ENCODE data around the gene NEU1.
"Not testable (repeated sequence)": the region's sequence is repeated elsewhere in the genome, so short reads cannot be mapped to it uniquely, and the experiment has no call there.

Gene NEU1

GRCh38 chr6:31871046-31871659, 8.5 kb upstream of the NEU1 start:
- DNase-seq = no peak

- DNase-seq = no peak
Observed at GRCh38 chr6:31870385-31870921, 7.8 kb upstream of the NEU1 start.

GRCh38 chr6:31869343-31869742, 6.7 kb upstream of the NEU1 start:
- DNase-seq = no peak

DNA sequence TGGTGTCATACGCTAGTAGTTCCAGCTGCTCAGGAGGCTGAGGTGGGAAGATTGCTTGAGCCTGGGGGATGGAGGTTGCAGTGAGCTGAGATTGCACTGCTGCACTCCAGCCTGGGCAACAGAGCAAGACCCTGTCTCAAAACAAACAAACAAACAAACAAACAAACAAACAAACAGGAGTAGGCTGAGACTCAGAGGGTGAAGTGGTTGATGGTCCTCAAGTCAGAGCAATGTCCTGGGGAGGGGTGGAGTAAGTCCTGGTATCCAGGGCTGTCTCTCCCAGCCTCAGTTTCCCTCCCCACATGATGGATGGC, 6.0 kb upstream of the NEU1 start:
- not testable (repeated sequence) for DNase-seq

DNA sequence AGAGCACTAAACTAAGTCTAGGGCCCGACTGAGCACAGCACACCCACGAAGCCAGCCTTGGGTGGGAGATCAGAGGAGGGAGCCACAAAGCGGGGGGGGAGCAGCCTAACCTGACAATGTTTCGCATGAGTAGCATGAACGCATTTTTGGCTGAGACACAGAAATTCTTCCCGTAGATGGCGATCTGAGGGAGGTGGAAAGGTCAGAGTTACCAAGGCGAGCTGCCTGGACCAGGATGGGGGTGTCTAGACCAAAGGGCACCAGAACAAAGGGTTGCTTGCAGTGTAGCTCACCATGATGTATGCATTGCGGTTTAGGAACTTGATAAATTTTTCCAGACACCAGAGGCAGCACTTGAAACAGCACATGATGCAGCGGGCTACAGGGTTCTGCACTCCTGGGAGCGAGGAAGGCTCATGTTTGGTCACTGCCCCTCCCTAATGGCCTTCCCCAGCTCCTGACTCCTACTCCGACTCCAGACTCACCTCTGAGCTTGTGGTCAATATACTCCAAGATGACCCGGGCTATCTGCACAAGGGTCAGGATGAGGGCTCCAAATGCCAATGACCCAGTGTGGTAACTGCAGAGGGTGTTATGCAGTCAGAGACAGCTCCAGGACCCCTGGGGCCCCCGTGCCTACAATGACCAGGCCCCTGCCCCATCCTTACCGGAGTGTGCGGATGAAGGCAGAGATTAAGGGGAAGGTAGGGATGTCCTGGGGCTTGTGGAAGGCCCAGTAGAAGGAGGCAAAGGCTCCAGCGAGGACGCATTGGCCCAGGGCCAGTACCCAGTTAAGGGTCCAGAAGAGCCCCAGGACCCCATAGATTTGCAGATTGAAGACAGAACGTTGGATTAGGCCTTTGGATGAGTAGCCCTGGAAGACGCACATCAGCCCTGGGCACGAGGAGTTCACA, 2.8 kb upstream of the NEU1 start:
- no peak for DNase-seq

DNA sequence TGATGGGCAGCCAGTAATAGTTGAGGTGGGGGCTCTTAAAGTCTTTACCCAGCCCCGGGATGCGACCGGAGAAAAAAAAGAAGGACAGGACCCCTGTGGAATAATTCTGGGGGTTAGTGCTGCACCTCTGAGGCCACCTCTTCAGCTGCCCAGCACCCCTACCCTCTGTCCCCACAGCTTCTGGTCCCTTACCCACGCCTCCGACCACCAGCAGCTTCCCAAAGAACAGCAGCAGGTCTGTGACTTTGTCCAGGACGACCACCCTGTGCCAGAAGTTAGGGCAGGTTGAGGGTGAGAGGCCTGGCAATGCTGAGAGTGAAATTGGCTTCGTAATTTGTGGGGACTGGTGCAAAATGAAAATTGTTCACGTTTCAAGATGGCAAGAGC, 2.2 kb upstream of the NEU1 start:
- no peak for DNase-seq

- DNase-seq = not testable (repeated sequence)
Observed at GRCh38 chr6:31864123-31864562, 1.5 kb upstream of the NEU1 start.

DNA sequence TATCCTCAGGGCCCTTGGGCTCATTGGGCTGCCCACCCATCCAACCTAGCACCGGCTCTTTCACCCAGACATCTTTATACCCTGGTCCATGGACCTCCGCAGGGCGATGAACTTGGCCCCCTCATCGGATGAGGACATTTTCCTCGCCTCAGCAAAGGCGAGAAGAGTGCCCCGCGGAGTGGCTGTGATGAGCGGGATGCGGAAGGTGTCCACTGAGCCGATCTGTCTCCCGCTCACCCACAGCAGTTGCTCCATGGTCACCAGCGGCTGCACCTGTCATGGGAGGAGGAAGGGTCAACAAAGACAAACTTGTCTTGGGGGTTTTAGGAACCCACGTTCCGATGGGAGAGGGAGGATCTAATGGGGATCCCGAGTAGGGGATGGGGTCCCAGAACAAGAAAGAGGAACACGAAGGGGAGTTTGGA, 690 bp downstream of the NEU1 start:
- DNase-seq = no peak

GRCh38 chr6:31861150-31861549, 1.5 kb downstream of the NEU1 start:
- DNase-seq = no peak

GRCh38 chr6:31860349-31860748, 2.3 kb downstream of the NEU1 start:
- DNase-seq = no peak

- DNase-seq = no peak
Observed at GRCh38 chr6:31859923-31860322, 2.7 kb downstream of the NEU1 start.

- no peak for DNase-seq
Observed at GRCh38 chr6:31858707-31859106, 3.9 kb downstream of the NEU1 start.

DNA sequence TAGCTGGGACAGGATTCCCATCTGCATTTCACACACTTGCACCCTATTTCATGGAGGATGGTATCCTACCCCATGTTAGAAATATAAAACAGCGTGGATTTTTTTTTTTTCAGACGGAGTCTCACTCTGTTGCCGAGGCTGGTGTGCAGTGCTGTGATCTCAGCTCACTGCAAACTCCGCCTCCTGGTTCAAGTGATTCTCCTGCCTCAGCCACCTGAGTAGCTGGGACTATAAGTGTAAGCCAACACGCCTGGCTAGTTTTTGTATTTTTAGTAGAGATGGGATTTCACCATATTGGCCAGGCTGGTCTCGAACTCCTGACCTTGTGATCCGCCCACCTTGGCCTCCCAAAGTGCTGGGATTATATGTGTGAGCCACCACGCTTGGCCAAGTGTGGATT, 4.8 kb downstream of the NEU1 start:
- not testable (repeated sequence) for DNase-seq

- DNase-seq = not testable (repeated sequence)
Observed at GRCh38 chr6:31851980-31852718, 10.5 kb downstream of the NEU1 start.

- DNase-seq = no peak
Observed at GRCh38 chr6:31851485-31851832, 11.2 kb downstream of the NEU1 start.

DNA sequence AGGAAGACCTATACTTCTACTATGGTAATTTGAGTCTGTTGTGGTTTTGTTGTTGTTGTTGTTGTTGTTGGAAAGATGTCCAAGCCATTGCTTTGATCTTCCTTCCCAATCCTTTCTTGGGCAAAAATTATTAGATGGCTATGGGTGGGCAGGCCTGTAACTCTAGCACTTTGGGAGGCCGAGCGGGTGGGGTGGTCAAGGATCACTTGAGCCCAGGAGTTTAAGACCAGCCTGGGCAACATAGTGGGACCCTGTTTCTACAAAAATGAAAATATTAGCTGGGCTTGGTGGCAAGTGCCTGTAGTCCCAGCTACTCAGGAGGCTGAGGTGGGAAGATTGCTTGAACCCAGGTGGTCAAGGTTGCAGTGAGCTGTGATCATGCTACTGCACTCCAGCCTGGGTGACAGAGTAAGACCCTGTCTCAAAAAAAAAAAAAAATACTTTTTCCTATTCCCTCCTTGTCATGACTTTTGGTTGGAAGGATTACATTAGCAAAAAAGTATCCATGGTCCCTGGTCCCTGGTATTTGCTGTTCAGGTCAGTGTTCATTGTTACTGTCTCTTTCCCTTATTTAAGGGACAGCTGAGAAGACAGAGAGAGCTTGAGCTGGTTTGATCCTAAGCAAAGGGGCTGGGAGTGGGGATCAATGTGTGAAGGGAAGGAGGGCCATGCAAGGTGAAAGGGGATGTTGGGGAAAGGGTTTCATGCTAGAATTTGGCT, 11.7 kb downstream of the NEU1 start:
- DNase-seq = no peak

DNA sequence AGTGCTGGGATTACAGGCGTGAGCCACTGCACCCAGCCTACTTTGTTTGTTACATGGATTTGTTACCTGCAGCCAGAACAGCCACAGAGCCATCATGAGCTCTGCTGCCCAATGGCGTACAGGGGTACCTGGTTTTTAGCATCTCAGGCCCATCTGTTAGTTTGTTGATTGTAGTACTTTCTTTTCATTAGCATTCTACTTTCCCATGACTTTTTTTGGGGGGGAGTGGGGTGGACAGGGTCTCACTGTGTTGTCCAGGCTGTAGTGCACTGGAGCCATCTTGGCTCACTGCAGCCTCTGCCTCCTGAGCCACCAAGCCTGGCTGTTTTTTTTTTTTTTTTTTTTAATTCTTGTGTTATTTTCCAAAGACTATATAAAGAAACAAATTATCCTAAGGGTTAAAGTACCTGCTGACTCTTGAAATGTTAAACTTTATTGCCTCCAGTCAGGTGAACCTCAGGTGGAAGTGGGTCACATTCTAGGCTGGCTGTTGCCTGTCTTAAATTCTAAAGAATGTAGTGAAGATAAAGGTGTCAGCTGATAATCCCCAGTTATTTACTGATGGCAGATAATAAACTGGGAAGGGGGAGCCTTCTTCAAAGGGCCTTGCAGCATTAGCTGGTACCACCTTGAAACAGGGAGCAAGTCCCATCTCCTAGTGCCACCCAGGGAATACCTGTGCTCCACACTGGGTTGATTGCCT, 15.2 kb downstream of the NEU1 start:
- no peak for DNase-seq

DNA sequence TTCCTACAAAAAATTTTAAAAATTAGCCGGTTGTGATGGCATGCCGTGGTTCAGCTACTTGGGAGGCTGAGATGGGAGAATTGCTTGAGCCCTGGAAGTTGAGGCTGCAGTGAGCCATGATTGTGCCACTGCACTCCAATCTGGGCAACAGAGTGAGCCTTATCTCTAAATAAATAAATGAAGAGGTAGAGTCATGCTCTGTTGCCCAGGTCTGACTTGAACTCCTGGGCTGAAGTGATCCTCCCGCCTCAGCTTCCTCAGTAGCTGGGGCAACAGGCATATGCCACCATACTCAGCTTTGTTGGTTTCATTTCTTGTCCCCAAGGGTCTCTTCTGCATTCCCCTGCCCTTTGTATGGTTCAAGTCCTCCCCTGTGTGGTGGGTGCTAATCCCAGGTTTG, 18.1 kb downstream of the NEU1 start:
- no peak for DNase-seq

GRCh38 chr6:31842053-31842452, 20.6 kb downstream of the NEU1 start:
- DNase-seq = no peak

GRCh38 chr6:31839779-31840126, 22.9 kb downstream of the NEU1 start:
- DNase-seq = not testable (repeated sequence)

- DNase-seq = no peak
Observed at GRCh38 chr6:31838968-31839367, 23.7 kb downstream of the NEU1 start.

DNA sequence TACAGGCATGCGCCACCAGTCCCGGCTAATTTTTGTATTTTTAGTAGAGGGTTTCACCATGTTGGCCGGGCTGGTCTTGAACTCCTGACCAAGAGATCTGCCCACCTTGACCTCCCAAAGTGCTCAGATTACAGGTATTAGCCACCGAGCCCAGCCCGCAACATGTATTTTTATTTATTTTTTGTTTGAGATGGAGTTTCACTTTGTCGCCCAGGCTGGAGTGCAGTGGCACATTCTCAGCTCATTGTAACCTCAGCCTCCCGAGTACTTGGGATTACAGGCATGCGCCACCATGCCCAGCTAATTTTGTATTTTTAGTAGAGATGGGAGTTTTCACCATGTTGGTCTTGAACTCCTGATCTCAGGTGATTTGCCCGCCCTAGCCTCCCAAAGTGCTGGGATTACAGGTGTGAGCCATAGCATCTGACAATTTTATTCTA, 24.5 kb downstream of the NEU1 start:
- not testable (repeated sequence) for DNase-seq

Measured in NCI-H1092 treated with DMSO at 0.1 percent for 48 hours (cell line).